Common myeloid progenitor, CD34-positive (primary cell): ENCODE results near the gene AUTS2.

Source experiments
- CTCF ChIA-PET: fragments of 350-600 bp; sonication (Branson Sonifier 250); formaldehyde crosslinking; loops from one replicate; lab custom pipeline; 2021; ENCODE audit warnings: antibody characterized with exemption; lab: Charles Lee
- POLR2A ChIA-PET: fragments of 350-600 bp; sonication (Branson Sonifier 250); formaldehyde crosslinking; loops from one replicate; lab custom pipeline; 2021; ENCODE audit warnings: antibody characterized with exemption; lab: Charles Lee
- DNase-seq, 3 donors: peaks; one replicate each; pipeline versions ENCODE4 v3.0.0 to v3.0.0-alpha.2; 2013
- H3K27ac ChIP-seq, 2 experiments: 1 replicate in 1 of 2; 2 replicates in 1 of 2; pipeline ENCODE4 v1.7.0; 2013; ENCODE audit warnings: inconsistent platforms in 2 of 2, low read length in 2 of 2, mild to moderate bottlenecking in 2 of 2, low read depth in 1 of 2, moderate library complexity in 1 of 2; ENCODE audit not compliant: severe bottlenecking in 2 of 2, insufficient read depth in 1 of 2, poor library complexity in 1 of 2
- H3K27me3 ChIP-seq, 5 experiments: replicated peaks in 2 of 5; 1 replicate in 3 of 5; 2 replicates in 2 of 5; pipeline versions ENCODE4 v1.6.1 to v1.7.0; 2013; ENCODE audit warnings: low read length in 4 of 5, mild to moderate bottlenecking in 2 of 5, moderate library complexity in 2 of 5, inconsistent platforms in 1 of 5; ENCODE audit not compliant: insufficient read depth in 5 of 5, control insufficient read depth in 4 of 5
- H3K36me3 ChIP-seq, 4 experiments: 1 replicate in 2 of 4; 2 replicates in 2 of 4; pipeline versions ENCODE4 v1.6.1 to v1.7.0; 2013; ENCODE audit warnings: low read length in 3 of 4, control low read depth in 1 of 4, mild to moderate bottlenecking in 1 of 4; ENCODE audit not compliant: control insufficient read depth in 4 of 4, insufficient read depth in 4 of 4
- H3K4me1 ChIP-seq, 4 experiments: 1 replicate in 3 of 4; 2 replicates in 1 of 4; pipeline versions ENCODE4 v1.6.1 to v1.7.1; 2013; ENCODE audit warnings: low read length in 3 of 4, mild to moderate bottlenecking in 3 of 4, control low read depth in 1 of 4, inconsistent platforms in 1 of 4, moderate library complexity in 1 of 4; ENCODE audit not compliant: control insufficient read depth in 4 of 4, insufficient read depth in 4 of 4; ENCODE audit errors: control extremely low read depth in 1 of 4
- H3K4me3 ChIP-seq, 7 experiments: 1 replicate in 4 of 7; 2 replicates in 3 of 7; pipeline versions ENCODE4 v1.5.1 to v1.7.0; 2013; ENCODE audit warnings: mild to moderate bottlenecking in 7 of 7, low read length in 6 of 7, moderate library complexity in 6 of 7, inconsistent platforms in 2 of 7, low read depth in 2 of 7, control low read depth in 1 of 7; ENCODE audit not compliant: insufficient read depth in 4 of 7, control insufficient read depth in 1 of 7; ENCODE audit errors: extremely low read depth in 1 of 7
- H3K9me3 ChIP-seq, 5 experiments: 1 replicate in 4 of 5; 2 replicates in 1 of 5; pipeline versions ENCODE4 v1.6.1 to v1.7.1; 2013; ENCODE audit warnings: low read length in 4 of 5, mild to moderate bottlenecking in 2 of 5, inconsistent platforms in 1 of 5, low read depth in 1 of 5, moderate library complexity in 1 of 5; ENCODE audit not compliant: control insufficient read depth in 4 of 5, insufficient read depth in 2 of 5; ENCODE audit errors: control extremely low read depth in 1 of 5
- WGBS: methylation state at CpG from one replicate; pipeline ENCODE4 v1.1.5; 2013; ENCODE audit not compliant: insufficient coverage; 5-methylcytosine and 5-hydroxymethylcytosine counted together

AUTS2 gene

DNA sequence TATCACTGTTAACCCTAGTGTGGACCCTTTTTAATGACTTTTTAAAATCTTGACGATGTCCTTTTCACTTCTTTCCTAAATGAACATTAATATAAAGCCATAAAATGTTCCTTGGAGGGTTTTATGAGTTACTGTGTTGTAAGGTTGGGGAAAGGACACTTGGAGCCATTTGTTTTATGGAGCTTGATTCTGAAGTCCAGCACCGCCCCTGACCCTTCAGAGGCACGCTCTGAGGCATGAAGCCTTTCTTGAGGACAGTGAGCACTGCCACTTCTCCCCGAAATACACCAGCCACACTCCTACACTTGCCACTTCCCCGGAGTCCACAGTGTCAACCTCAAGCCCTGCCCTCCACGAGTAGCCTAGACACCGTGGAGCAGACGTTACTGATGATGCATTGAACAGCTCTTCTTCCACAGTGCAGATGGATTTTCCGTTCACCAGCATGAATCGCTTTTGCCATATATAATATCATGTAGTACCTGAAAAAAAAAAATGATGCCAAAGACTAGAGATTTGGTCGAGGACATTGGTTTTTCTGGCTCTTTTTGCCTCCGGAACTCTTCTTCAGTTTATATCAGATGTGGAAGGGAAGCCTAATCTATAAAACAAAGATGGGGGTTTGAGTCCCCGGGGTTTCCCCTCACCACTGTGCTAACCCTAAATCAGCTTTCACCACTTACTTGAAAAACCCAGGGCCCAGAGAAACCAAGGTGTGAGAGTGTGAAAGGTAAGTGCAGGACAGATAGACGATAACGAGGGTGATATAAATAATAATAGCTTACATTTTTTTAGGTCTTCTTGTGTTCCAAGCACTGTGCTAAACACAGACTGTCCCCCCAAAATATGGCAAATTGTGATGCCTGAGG, 881.1 kb downstream of the AUTS2 start:
- no peak for DNase-seq
- 98% methylated on average over 9 of the region's 15 CpGs for WGBS
- H3K4me1 ChIP-seq, result no peaks in the 10 kb centered on the region
- H3K27ac ChIP-seq, result no peak overlapping the region
- H3K9me3 ChIP-seq, result peaks cover 0 to 6% (median 0%) of the 10 kb centered on the region in 5 experiments
- ChIA-PET CTCF (no interaction called here), POLR2A (no interaction called here)
- H3K27me3 ChIP-seq, result no peaks in the 10 kb centered on the region
- no peak overlapping the region for H3K4me3 ChIP-seq
- no peaks in the 10 kb centered on the region for H3K36me3 ChIP-seq

DNA sequence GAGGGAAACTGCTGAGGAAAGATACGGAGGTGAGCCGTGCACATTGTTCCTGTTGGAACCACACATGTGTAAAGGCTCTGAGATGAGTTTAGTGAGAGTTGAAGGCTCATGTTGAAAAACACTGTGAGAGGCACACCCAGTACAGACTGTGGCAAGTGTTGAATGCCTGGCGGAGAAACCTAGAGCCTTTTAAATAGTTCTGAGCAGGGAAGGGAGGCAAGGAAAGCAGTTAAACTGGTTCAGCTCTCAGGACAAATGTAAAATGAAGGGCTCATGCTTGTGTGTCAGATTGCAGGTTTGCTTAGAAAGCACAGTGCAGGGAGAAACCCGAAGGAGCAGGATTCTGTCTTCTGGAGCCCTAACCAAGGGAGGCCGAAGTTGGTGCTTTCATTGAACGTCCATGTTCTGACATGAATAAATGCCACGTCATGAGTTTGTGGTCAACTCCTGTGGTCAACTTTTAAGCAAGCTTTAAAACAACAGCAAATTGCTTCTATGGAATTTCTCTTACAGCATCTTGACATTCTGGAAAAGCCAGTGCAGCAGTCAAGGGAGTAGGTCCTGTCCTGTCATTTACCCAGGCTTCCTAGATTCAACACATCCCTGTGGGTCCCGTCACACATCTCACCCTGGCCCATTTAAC, 882.8 kb downstream of the AUTS2 start:
- Histone ChIP-seq H3K4me1 (no peaks in the 10 kb centered on the region), H3K27ac (no peak overlapping the region), H3K4me3 (no peak overlapping the region), H3K27me3 (no peaks in the 10 kb centered on the region), H3K36me3 (no peaks in the 10 kb centered on the region), H3K9me3 (peaks cover 0 to 12% (median 1%) of the 10 kb centered on the region in 5 experiments)
- POLR2A ChIA-PET, result no interaction called here
- DNase-seq, result no peak
- CTCF ChIA-PET, result no interaction called here
- WGBS, result 89% methylated on average over 8 of the region's 8 CpGs

DNA sequence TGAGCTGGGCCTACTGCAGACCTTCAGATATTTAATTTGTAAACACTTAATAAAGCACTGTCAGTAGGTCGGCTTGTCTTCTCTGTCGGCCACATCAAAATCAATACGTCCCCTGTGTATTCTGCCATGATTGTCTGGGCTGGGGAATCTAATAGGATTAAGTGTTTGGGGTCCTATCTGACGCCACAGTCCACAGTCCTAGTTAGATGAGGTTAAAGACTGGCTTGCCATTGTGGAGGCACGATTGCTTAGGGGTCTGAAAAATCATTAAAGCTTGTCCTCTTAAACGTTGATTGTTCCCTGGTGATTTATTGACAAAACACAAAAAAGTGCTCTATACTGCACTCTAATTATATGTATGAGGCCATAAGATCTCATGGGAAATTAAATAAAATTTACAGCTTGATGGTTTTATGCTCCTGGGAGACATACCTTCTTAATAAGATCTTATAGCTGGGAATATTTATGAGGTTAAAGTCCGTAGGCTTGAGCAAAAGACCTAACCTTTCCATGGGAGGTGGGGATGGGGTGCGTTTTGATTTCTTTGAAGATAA, 883.4 kb downstream of the AUTS2 start:
- POLR2A ChIA-PET, result no interaction called here
- CTCF ChIA-PET, result no interaction called here
- H3K4me3 ChIP-seq, result no peak overlapping the region
- no peak for DNase-seq
- H3K36me3 ChIP-seq, result no peaks in the 10 kb centered on the region
- H3K9me3 ChIP-seq, result peaks cover 0 to 12% (median 1%) of the 10 kb centered on the region in 5 experiments
- H3K4me1 ChIP-seq, result no peaks in the 10 kb centered on the region
- H3K27ac ChIP-seq, result no peak overlapping the region
- WGBS, result 96% methylated on average over 8 of the region's 8 CpGs
- H3K27me3 ChIP-seq, result no peaks in the 10 kb centered on the region

DNA sequence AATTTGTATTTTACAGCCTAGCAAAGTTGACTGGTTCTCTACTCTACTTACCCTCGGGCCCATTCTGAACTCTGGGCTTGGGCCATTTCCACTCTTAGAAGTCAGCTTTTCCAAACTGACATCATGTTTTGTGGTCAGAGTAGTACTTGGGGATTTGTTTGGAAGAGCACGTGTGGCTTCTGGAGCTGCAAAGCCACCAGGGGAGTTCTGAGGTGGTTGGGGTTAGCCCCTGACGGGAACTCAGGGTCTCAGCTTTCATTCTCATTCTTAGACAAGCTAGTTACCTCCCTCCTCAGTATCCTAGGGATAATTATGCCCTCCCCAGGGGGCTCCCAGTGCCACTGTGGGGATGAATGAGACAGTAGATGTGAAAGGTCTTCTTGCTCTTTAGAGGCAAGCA, 886.0 kb downstream of the AUTS2 start:
- CTCF ChIA-PET, result no interaction called here
- Histone ChIP-seq H3K27me3 (no peaks in the 10 kb centered on the region), H3K4me1 (no peaks in the 10 kb centered on the region), H3K4me3 (no peak overlapping the region), H3K36me3 (no peaks in the 10 kb centered on the region), H3K9me3 (peaks cover 0 to 12% (median 1%) of the 10 kb centered on the region in 5 experiments), H3K27ac (no peak overlapping the region)
- 80% methylated on average over 1 of the region's 3 CpGs for WGBS
- no peak for DNase-seq
- POLR2A ChIA-PET, result no interaction called here

DNA sequence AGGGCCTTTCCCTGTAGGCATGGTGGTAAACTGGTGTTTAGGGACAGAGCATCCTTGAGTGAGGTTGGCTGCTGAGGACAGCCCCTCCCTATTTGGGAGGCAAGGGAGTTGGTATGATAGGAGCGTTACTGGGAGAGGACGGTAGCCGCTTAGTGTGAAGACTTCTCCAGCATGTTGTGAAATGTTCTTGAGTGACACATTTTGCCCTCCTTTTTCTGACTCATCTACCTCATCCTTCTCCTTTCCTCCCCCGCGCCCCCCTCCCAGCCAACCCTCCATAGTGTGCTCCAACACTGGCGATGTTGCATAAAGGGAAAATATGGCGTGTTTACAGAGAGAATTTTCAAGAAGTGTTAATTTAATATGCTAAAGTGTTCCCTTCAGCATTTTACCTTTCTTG, 888.7 kb downstream of the AUTS2 start:
- Histone ChIP-seq H3K27me3 (no peaks in the 10 kb centered on the region), H3K27ac (no peak overlapping the region), H3K4me3 (no peak overlapping the region), H3K9me3 (peaks cover 0 to 12% (median 1%) of the 10 kb centered on the region in 5 experiments), H3K4me1 (no peaks in the 10 kb centered on the region), H3K36me3 (no peaks in the 10 kb centered on the region)
- CTCF ChIA-PET, result no interaction called here
- WGBS, result 100% methylated on average over 3 of the region's 7 CpGs
- POLR2A ChIA-PET, result no interaction called here
- DNase-seq, result no peak

DNA sequence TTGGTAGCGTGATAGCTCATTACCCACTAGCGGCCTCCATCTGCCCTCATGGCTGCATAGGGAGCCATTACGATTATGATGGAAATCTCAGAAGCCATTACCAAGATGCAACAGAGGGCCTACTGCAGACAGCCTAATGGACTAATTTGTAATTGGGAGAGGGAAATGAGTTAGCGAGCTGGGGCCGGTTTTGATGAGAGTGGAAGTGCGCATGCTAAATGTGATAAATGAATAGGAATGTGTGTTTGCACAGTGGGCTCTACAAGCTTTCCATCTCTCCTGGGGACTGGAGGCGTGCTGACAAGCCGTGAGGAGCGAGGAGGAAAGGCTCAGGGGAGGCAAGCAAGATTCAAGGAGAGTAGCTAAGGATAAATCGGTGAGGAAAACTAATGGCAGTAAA, 889.2 kb downstream of the AUTS2 start:
- peaks cover 0 to 12% (median 1%) of the 10 kb centered on the region in 5 experiments for H3K9me3 ChIP-seq
- no peaks in the 10 kb centered on the region for H3K4me1 ChIP-seq
- H3K27ac ChIP-seq, result no peak overlapping the region
- POLR2A ChIA-PET, result no interaction called here
- no peak overlapping the region for H3K4me3 ChIP-seq
- H3K36me3 ChIP-seq, result no peaks in the 10 kb centered on the region
- DNase-seq, result no peak
- CTCF ChIA-PET, result no interaction called here
- WGBS, result 99% methylated on average over 10 of the region's 10 CpGs
- no peaks in the 10 kb centered on the region for H3K27me3 ChIP-seq

DNA sequence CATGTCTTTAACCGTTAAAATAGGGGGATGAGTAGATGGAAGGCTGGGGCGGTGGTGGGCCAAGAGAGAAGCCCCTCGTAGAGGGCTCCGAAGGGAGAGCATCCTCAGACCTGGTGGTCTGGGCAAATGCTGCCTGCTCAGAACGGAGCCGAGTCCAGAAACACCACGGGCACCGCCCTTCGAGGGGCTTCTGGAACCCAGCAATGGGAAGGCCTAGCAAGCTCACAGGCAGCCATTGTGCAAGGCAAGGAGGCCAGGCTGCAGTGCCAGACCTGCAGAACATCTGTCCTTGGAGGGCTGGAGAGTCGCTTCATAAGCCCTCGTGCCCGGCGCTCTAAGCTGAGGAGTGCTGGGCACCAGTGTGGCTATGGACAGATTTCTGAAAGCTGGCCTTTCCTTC, 889.6 kb downstream of the AUTS2 start:
- ChIA-PET POLR2A (no interaction called here), CTCF (no interaction called here)
- WGBS, result 95% methylated on average over 13 of the region's 13 CpGs

More for the DNA sequence above, 889.6 kb downstream of the AUTS2 start:
- no peak overlapping the region for H3K27ac ChIP-seq
- H3K4me3 ChIP-seq, result no peak overlapping the region
- H3K4me1 ChIP-seq, result no peaks in the 10 kb centered on the region
- no peaks in the 10 kb centered on the region for H3K27me3 ChIP-seq
- H3K9me3 ChIP-seq, result peaks cover 0 to 12% (median 1%) of the 10 kb centered on the region in 5 experiments
- H3K36me3 ChIP-seq, result no peaks in the 10 kb centered on the region
- no peak for DNase-seq
